H1 (cell line): ENCODE results near the gene NME3.

ENCODE experiments used
- EZH2 ChIP-seq: fragments of 200-600 bp; sonication (generic); IDR thresholded peaks from 2 replicates; pipeline ENCODE4 v1.7.1; 2012; ENCODE audit warnings: low read depth, mild to moderate bottlenecking, moderate library complexity, low read length, inconsistent platforms; ENCODE audit not compliant: severe bottlenecking
- PHF8 ChIP-seq: fragments of 200-600 bp; sonication (generic); conservative IDR thresholded peaks from 2 replicates; pipeline ENCODE4 v1.7.1; 2012; ENCODE audit warnings: low read depth, mild to moderate bottlenecking, inconsistent platforms, low read length, moderate library complexity
- RAD21 ChIP-seq, 2 experiments: IDR thresholded peaks in 1 of 2; conservative IDR thresholded peaks in 1 of 2; 2 replicates each; pipeline ENCODE4 v1.6.1; 2011; ENCODE audit warnings: low read depth in 2 of 2, low read length in 2 of 2, improper control_type of control experiment in 1 of 2, inconsistent platforms in 1 of 2, mild to moderate bottlenecking in 1 of 2, moderate library complexity in 1 of 2
- RNF2 ChIP-seq: fragments of 200-900, 300-1000 bp; sonication (generic); IDR thresholded peaks from 2 replicates; pipeline ENCODE4 v1.7.1; 2016; ENCODE audit warnings: borderline replicate concordance, low read depth, mild to moderate bottlenecking, antibody characterized with exemption, low read length; ENCODE audit not compliant: poor library complexity, severe bottlenecking; ENCODE audit errors: missing control alignments
- TF ChIP-seq, protein P1 (sequence below), 3 experiments: IDR thresholded peaks; 1 replicate in 2 of 3; 2 replicates in 1 of 3; pipeline versions ENCODE4 v1.5.1 to v1.6.1; 2011; ENCODE audit warnings: low read length in 3 of 3, mild to moderate bottlenecking in 3 of 3, inconsistent platforms in 2 of 3, low read depth in 1 of 3, moderate library complexity in 1 of 3; ENCODE audit not compliant: insufficient read depth in 1 of 3; ENCODE audit errors: control extremely low read depth in 1 of 3

DNA sequence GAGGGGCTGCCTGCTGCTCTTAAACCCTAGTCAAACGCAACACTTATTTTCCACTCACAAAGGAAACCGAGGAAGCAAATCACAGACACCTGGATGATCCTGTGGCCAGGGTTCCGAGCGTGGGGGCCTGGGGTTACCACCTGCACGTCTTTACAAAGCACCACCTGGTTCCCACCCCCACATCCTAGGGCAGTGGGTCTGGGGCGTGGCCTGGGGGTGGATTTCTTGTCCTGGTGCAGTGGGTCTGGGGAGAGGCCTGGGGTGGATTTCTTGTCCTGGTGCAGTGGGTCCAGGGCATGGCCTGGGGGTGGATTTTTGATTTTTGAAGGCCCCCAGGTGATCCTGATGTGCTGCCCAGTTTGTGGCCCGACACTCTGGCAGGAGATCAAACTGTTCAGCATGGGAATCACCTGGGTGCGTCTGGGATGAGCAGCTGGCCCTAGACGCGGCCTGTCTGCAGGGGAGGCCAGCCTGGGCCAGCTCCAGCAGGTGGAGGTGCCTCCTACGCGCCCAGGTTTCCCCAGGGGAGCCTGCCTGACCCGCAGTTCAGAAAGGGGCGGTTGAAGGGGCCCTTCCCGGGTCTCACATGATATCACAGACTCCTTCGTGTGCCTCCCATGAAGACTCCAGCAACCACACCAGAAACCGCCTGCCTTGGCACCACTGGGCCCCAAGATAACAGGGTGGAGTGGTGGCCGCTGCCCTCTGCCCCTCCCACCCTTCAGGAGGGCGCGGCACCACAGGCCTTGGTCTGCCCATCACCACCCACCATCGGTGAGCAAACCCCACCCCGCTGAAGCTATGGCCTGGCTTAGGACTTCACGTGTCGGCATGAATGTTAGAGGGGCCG is 49.0 kb upstream of the NME3 start:
- TF ChIP-seq RNF2 (no peak), PHF8 (no peak), RAD21 (IDR thresholded peaks at IDR 0.05 in 1 of 2, conservative IDR thresholded peaks at IDR 0.05 in 1 of 2; ENCODE audit: low read depth in 2 of 2, low read length in 2 of 2) (no peak), EZH2 (no peak)
- TF ChIP-seq, protein P1, sequence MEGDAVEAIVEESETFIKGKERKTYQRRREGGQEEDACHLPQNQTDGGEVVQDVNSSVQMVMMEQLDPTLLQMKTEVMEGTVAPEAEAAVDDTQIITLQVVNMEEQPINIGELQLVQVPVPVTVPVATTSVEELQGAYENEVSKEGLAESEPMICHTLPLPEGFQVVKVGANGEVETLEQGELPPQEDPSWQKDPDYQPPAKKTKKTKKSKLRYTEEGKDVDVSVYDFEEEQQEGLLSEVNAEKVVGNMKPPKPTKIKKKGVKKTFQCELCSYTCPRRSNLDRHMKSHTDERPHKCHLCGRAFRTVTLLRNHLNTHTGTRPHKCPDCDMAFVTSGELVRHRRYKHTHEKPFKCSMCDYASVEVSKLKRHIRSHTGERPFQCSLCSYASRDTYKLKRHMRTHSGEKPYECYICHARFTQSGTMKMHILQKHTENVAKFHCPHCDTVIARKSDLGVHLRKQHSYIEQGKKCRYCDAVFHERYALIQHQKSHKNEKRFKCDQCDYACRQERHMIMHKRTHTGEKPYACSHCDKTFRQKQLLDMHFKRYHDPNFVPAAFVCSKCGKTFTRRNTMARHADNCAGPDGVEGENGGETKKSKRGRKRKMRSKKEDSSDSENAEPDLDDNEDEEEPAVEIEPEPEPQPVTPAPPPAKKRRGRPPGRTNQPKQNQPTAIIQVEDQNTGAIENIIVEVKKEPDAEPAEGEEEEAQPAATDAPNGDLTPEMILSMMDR (IDR thresholded peaks at IDR 0.05; ENCODE audit: control extremely low read depth in 1 of 3, insufficient read depth in 1 of 3, low read depth in 1 of 3, low read length in 3 of 3): no peak
